ENCODE measurements around the gene HAO2.

- TF ChIP-seq CTCF (IDR thresholded peaks at IDR 0.05), result no peak
- no peak for TF ChIP-seq POLR2A (IDR thresholded peaks at IDR 0.05)
Observed at GRCh38 chr1:119422631-119423030, 54.0 kb downstream of the HAO2 start.
